Activated CD8-positive, alpha-beta T cell treated with anti-CD3 and anti-CD28 coated beads for 36 hours (primary cell): ENCODE measurements around the gene MAST4. TPM values are rescaled to one million over a fixed set of nuclear protein-coding genes. Genes with fewer than 3 reads are reported as not detected.

Source experiments
- ATAC-seq: fragments of 200-7000 bp; cut with Tn5 transposase; one replicate; pipeline ENCODE4 v1.10.0; 2021; ENCODE audit warnings: mild to moderate bottlenecking, moderate library complexity
- CTCF ChIA-PET: fragments of 350-600 bp; sonication (Branson Sonifier 250); formaldehyde crosslinking; loops from one replicate; lab custom pipeline; 2021; ENCODE audit warnings: antibody characterized with exemption; lab: Charles Lee
- POLR2A ChIA-PET: fragments of 350-600 bp; sonication (Branson Sonifier 250); formaldehyde crosslinking; loops from one replicate; lab custom pipeline; 2021; ENCODE audit warnings: antibody characterized with exemption; lab: Charles Lee
- DNase-seq: peaks from one replicate; pipeline ENCODE4 v3.0.0-alpha.2; 2020
- H3K27ac Mint-ChIP-seq: one replicate; pipeline ENCODE4 v1.8.0; 2021; ENCODE audit warnings: mild to moderate bottlenecking, mixed read lengths
- H3K27me3 Mint-ChIP-seq: one replicate; pipeline ENCODE4 v1.8.0; 2021; ENCODE audit warnings: mixed read lengths
- H3K36me3 Mint-ChIP-seq: one replicate; pipeline ENCODE4 v1.8.0; 2021; ENCODE audit warnings: low read depth, mixed read lengths
- H3K4me1 Mint-ChIP-seq: one replicate; pipeline ENCODE4 v1.8.0; 2021; ENCODE audit warnings: low read depth, mixed read lengths
- H3K4me3 Mint-ChIP-seq: one replicate; pipeline ENCODE4 v1.8.0; 2021; ENCODE audit warnings: mild to moderate bottlenecking, moderate library complexity, mixed read lengths
- H3K9me3 Mint-ChIP-seq: one replicate; pipeline ENCODE4 v1.8.0; 2021; ENCODE audit warnings: mixed read lengths
- intact Hi-C: fragments of 100-400 bp; cut with micrococcal nuclease; formaldehyde crosslinking; loops from one replicate; pipeline ENCODE4 v1.10.0; 2022
- total RNA-seq, 2 experiments: library from RNA; stranded (reverse); gene quantifications; one replicate each; pipeline ENCODE4 v1.2.3, GENCODE V29; 2021
- TF ChIP-seq, protein P1 (sequence below): fragments of 200-600 bp; IDR thresholded peaks from one replicate; pipeline ENCODE4 v1.8.0; 2022; ENCODE audit warnings: antibody characterized with exemption, mild to moderate bottlenecking

The MAST4 gene
- total RNA-seq, 2 experiments from 2014 or later: 7.6 to 10.0 TPM

GRCh38 chr5:67202828-67203227, 606.6 kb downstream of the MAST4 start:
- no peak for ATAC-seq

DNA sequence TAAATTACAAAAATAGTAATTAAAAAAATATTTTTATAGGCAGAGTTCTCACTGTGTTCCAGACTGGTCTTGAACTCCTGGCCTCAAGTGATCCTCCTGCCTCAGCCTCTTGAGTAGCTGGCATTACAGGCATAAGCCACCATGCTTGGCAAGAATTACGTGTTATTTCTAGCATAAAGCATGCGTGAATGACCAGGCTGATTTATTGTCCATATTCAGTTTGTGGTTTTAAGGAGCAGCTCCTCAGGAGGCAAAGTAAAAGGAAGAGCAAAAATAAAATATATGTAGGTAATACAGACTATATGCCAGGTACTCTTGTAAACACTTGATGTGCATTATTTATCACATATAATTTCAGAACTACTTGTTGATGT, 607.5 kb downstream of the MAST4 start:
- Mint-ChIP-seq H3K36me3 (peaks cover 8% of the 10 kb centered on the region), H3K27me3 (peaks cover 2% of the 10 kb centered on the region), H3K4me3 (no peak overlapping the region), H3K27ac (peak overlapping the region; percentile 87), H3K4me1 (peaks cover 85% of the 10 kb centered on the region), H3K9me3 (peaks cover 10% of the 10 kb centered on the region)
- ATAC-seq (no peak), DNase-seq (no peak)
- CTCF ChIA-PET: interaction anchor here (1.0 to 16.0 kb wide), 2 partner anchors 41 to 897 kb away, joined by 3 to 349 read pairs; no protein-coding TSS in a partner anchor
- intact Hi-C loops: loop anchor here (10.0 kb wide), 1 partner anchor 199 kb away; no protein-coding TSS in a partner anchor
- TF ChIP-seq, protein P1, sequence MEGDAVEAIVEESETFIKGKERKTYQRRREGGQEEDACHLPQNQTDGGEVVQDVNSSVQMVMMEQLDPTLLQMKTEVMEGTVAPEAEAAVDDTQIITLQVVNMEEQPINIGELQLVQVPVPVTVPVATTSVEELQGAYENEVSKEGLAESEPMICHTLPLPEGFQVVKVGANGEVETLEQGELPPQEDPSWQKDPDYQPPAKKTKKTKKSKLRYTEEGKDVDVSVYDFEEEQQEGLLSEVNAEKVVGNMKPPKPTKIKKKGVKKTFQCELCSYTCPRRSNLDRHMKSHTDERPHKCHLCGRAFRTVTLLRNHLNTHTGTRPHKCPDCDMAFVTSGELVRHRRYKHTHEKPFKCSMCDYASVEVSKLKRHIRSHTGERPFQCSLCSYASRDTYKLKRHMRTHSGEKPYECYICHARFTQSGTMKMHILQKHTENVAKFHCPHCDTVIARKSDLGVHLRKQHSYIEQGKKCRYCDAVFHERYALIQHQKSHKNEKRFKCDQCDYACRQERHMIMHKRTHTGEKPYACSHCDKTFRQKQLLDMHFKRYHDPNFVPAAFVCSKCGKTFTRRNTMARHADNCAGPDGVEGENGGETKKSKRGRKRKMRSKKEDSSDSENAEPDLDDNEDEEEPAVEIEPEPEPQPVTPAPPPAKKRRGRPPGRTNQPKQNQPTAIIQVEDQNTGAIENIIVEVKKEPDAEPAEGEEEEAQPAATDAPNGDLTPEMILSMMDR: no peak
- POLR2A ChIA-PET: interaction anchor here (0.7 to 1.0 kb wide), 2 partner anchors 37 to 1230 kb away, joined by 3 read pairs; no protein-coding TSS in a partner anchor

More at GRCh38 chr5:67202828-67203227, 606.6 kb downstream of the MAST4 start:
- POLR2A ChIA-PET: interaction anchor here (1.0 to 1.5 kb wide), 2 partner anchors 14 to 36 kb away, joined by 3 read pairs; no protein-coding TSS in a partner anchor
- H3K36me3 Mint-ChIP-seq: peaks cover 8% of the 10 kb centered on the region
- peak overlapping the region; percentile 86 for H3K27ac Mint-ChIP-seq
- TF ChIP-seq, protein P1: no peak
- H3K4me3 Mint-ChIP-seq: peak overlapping the region; percentile 16
- H3K27me3 Mint-ChIP-seq: peaks cover 2% of the 10 kb centered on the region
- intact Hi-C loops: loop anchor here (10.0 kb wide), 1 partner anchor 198 kb away; no protein-coding TSS in a partner anchor
- peaks cover 80% of the 10 kb centered on the region for H3K4me1 Mint-ChIP-seq
- CTCF ChIA-PET: interaction anchor here (1.1 to 16.0 kb wide), 2 partner anchors 25 to 40 kb away, joined by 3 to 349 read pairs; no protein-coding TSS in a partner anchor
- H3K9me3 Mint-ChIP-seq: peaks cover 10% of the 10 kb centered on the region
- peak; percentile 34 for DNase-seq

- Mint-ChIP-seq H3K9me3 (peaks cover 3% of the 10 kb centered on the region), H3K4me3 (no peak overlapping the region), H3K4me1 (peaks cover 87% of the 10 kb centered on the region), H3K36me3 (peaks cover 4% of the 10 kb centered on the region), H3K27me3 (peaks cover 2% of the 10 kb centered on the region), H3K27ac (peak overlapping the region; percentile 87)
- intact Hi-C loops: loop anchor here (10.0 kb wide), 1 partner anchor 200 kb away; no protein-coding TSS in a partner anchor
- POLR2A ChIA-PET: interaction anchor here (0.5 to 5.1 kb wide), 3 partner anchors 17 to 125 kb away, joined by 3 to 44 read pairs (median 3); no protein-coding TSS in a partner anchor
- CTCF ChIA-PET: interaction anchor here (1.3 to 16.0 kb wide), 3 partner anchors 16 to 42 kb away, joined by 3 to 349 read pairs (median 5); no protein-coding TSS in a partner anchor
- TF ChIP-seq, protein P1: no peak
- no peak for ATAC-seq
- DNase-seq: no peak
Observed at GRCh38 chr5:67204821-67205220, 608.6 kb downstream of the MAST4 start.

DNA sequence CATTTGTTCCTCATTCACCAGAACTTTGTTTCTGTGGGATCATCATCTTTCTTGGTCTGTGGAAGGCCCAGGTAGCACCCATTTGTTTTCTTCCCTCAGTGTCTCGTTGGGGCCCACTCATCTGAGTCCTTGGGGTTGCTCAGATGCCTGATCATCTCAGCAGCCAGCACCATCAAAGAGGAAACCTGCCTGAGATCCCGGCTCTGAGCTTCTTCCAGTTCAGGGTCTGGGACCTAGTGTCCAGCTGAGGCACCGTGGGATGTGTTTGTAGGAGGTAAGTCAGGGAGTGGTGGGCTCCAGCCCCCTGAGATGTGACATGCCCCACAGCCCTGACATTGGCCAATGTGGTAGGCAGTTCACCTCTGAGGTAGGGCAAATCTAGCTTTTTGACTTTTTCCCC, 609.8 kb downstream of the MAST4 start:
- no peak for DNase-seq
- no peak for ATAC-seq
- ChIA-PET POLR2A (interaction anchor here (1.4 to 5.1 kb wide), 3 partner anchors 10 to 40 kb away, joined by 5 to 44 read pairs (median 5); partner anchors contain the start of gene CD180), CTCF (interaction anchor here (1.0 to 16.0 kb wide), 6 partner anchors 8 to 218 kb away, joined by 3 to 349 read pairs (median 8); no protein-coding TSS in a partner anchor)
- peaks cover 3% of the 10 kb centered on the region for H3K9me3 Mint-ChIP-seq
- no peak overlapping the region for H3K4me3 Mint-ChIP-seq
- peaks cover 79% of the 10 kb centered on the region for H3K4me1 Mint-ChIP-seq
- peak overlapping the region; percentile 89 for H3K27ac Mint-ChIP-seq
- TF ChIP-seq, protein P1: no peak
- H3K27me3 Mint-ChIP-seq: peaks cover 2% of the 10 kb centered on the region
- intact Hi-C loops: loop anchor here (2.0 to 10.0 kb wide), 2 partner anchors 39 to 201 kb away; no protein-coding TSS in a partner anchor
- peaks cover 4% of the 10 kb centered on the region for H3K36me3 Mint-ChIP-seq

DNA sequence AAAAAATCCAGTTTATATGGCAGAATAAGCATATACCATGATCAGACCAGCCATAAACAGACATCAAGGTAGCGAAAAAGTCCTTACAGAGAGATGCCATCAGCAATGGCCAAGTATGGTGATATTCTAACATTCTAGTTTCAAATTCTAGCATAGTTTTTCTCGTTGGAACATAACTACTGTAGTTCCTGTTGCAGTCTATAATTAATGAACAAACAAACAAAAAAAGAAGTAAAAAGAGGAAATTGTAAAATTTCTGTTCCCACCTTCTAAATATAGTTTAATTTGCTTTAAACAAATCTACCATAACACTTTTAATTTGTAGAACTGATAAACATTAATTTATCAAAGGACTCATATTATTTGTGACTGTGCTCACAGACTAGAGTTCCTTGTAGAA, 610.3 kb downstream of the MAST4 start:
- ChIA-PET CTCF (interaction anchor here (0.6 to 16.0 kb wide), 12 partner anchors 8 to 392 kb away, joined by 3 to 349 read pairs (median 4); no protein-coding TSS in a partner anchor), POLR2A (interaction anchor here (0.6 to 5.1 kb wide), 7 partner anchors 10 to 875 kb away, joined by 3 to 44 read pairs (median 5); partner anchors contain the start of gene CD180)
- intact Hi-C loops: loop anchor here (2.0 to 10.0 kb wide), 2 partner anchors 40 to 202 kb away; no protein-coding TSS in a partner anchor
- H3K27me3 Mint-ChIP-seq: peaks cover 2% of the 10 kb centered on the region
- H3K4me3 Mint-ChIP-seq: peak overlapping the region; percentile 59
- H3K27ac Mint-ChIP-seq: peak overlapping the region; percentile 89
- H3K36me3 Mint-ChIP-seq: peaks cover 4% of the 10 kb centered on the region
- H3K9me3 Mint-ChIP-seq: no peaks in the 10 kb centered on the region
- H3K4me1 Mint-ChIP-seq: peaks cover 74% of the 10 kb centered on the region
- ATAC-seq (no peak), DNase-seq (no peak)
- TF ChIP-seq, protein P1: no peak
